ENCODE results near the gene ERC2.

Gene ERC2

GRCh38 chr3:55486101-55486856 lies 982.0 kb downstream of the ERC2 start:
- H3K4me3 ChIP-seq (ENCODE audit: control insufficient read depth, low read depth, low read length): peak overlapping the region; percentile 68
- no peak for TF ChIP-seq CTCF (IDR thresholded peaks at IDR 0.05; ENCODE audit: control insufficient read depth, insufficient read depth, low read depth, low read length, missing control alignments)
- DNase-seq (ENCODE audit: low read depth): no peak

GRCh38 chr3:55484801-55485791 lies 983.2 kb downstream of the ERC2 start:
- TF ChIP-seq CTCF (IDR thresholded peaks at IDR 0.05; ENCODE audit: control insufficient read depth, insufficient read depth, low read depth, low read length, missing control alignments): peak; percentile 78
- DNase-seq (ENCODE audit: low read depth): no peak
- peak overlapping the region; percentile 68 for H3K4me3 ChIP-seq (ENCODE audit: control insufficient read depth, low read depth, low read length)

DNA sequence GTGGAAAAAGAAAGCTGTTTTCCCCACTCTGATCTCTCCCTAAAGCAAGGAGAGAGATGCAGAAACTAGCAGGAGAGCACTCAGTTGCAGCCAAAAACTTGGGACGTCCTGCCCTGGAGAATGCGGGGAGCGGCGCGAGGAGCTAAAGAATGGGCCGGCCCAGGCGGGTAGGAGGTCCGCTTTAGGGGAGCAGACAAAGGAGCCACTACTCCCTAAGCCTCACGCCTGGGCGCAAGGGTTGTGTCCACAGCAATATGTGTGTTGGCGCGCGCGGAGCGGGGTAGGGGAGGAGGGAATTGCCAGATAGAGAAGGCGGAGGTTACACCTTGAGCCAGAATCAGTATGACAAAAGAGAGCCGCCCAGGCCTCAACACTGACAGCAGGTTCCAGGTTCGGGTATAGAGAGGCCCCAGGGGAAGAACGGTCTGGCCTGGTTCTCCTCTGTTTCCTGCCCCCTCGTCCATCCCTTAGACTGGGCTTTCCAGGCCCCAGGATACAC lies 984.0 kb downstream of the ERC2 start:
- H3K4me3 ChIP-seq (ENCODE audit: control insufficient read depth, low read depth, low read length): peak overlapping the region; percentile 68
- DNase-seq (ENCODE audit: low read depth): no peak
- TF ChIP-seq CTCF (IDR thresholded peaks at IDR 0.05; ENCODE audit: control insufficient read depth, insufficient read depth, low read depth, low read length, missing control alignments): no peak

- TF ChIP-seq CTCF (IDR thresholded peaks at IDR 0.05; ENCODE audit: control insufficient read depth, insufficient read depth, low read depth, low read length, missing control alignments): no peak
- no peak for DNase-seq (ENCODE audit: low read depth)
- H3K4me3 ChIP-seq (ENCODE audit: control insufficient read depth, low read depth, low read length): peak overlapping the region; percentile 68
Measured at GRCh38 chr3:55483196-55484095, 984.8 kb downstream of the ERC2 start.

DNA sequence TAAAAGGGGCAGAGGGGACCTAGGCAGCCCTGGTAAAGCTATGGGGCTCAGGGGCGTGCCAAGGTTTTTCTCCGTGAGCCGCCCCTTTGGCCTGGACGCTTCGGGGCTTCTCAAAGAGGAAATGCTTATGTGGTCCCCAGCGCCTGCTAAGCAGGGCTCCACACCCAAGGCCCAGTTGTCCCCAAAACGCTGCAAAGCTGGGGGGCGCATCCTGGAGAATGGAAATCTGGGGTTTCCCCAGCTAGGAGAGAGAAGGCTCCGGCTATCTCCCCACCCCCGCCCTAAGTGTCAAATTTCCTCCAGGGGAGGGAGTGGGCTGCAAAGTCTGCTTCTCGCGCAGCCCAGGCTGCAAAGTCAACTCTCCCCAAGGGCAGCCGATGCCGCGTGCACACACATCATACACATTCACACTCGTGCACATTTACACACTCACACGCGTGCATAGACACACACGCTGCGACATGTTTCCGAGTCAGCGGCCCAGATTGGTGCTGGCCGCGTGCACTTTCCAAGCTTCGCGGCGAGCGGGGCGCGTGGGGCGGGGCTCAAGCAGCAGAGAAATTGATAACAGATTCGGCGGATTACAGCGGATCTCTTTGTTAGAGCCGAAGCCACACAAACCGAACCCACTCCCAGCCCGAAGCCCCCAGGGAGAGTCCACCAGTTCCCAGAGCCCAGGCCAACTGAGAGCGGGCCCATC lies 985.6 kb downstream of the ERC2 start:
- peak overlapping the region; percentile 68 for H3K4me3 ChIP-seq (ENCODE audit: control insufficient read depth, low read depth, low read length)
- no peak for TF ChIP-seq CTCF (IDR thresholded peaks at IDR 0.05; ENCODE audit: control insufficient read depth, insufficient read depth, low read depth, low read length, missing control alignments)
- no peak for DNase-seq (ENCODE audit: low read depth)

Measured in AG09309 (cell line).